Activated T-cell treated with anti-CD3 and anti-CD28 coated beads, Interleukin-2, amount 50 U/mL, for 4 hours (primary cell): ENCODE results near the gene RELL1. TPM values are rescaled to one million over a fixed set of nuclear protein-coding genes. Genes with fewer than 3 reads are reported as not detected.

Experiments
- ATAC-seq, 2 donors: fragments of 200-7000 bp; cut with Tn5 transposase; one replicate each; pipeline ENCODE4 v1.10.0; 2021
- DNase-seq: peaks from one replicate; pipeline ENCODE4 v3.0.0-alpha.2; 2020
- H3K27me3 Mint-ChIP-seq: one replicate; pipeline ENCODE4 v1.8.0; 2021; ENCODE audit warnings: low read depth, mixed read lengths
- H3K36me3 Mint-ChIP-seq: one replicate; pipeline ENCODE4 v1.8.0; 2022; ENCODE audit warnings: mixed read lengths; ENCODE audit not compliant: insufficient read depth
- H3K4me1 Mint-ChIP-seq: one replicate; pipeline ENCODE4 v1.8.0; 2021; ENCODE audit warnings: low read depth, mixed read lengths
- H3K4me3 Mint-ChIP-seq: one replicate; pipeline ENCODE4 v1.8.0; 2021; ENCODE audit warnings: mild to moderate bottlenecking, moderate library complexity, mixed read lengths
- H3K9me3 Mint-ChIP-seq: one replicate; pipeline ENCODE4 v1.8.0; 2021; ENCODE audit warnings: mixed read lengths
- total RNA-seq, 3 donors: library from RNA; stranded (reverse); gene quantifications; one replicate each; pipeline ENCODE4 v1.2.1, GENCODE V29; 2021

The RELL1 gene
- total RNA-seq, 3 donors from 2014 or later = 7.7 to 9.0 (median 8.2) TPM

GRCh38 chr4:37599092-37599790, 86.9 kb downstream of the RELL1 start:
- H3K27me3 Mint-ChIP-seq = no peaks in the 10 kb centered on the region
- no peak overlapping the region for H3K4me3 Mint-ChIP-seq
- ATAC-seq = no peak
- no peak for DNase-seq
- H3K36me3 Mint-ChIP-seq = no peaks in the 10 kb centered on the region
- peaks cover 4% of the 10 kb centered on the region for H3K4me1 Mint-ChIP-seq
- no peaks in the 10 kb centered on the region for H3K9me3 Mint-ChIP-seq

DNA sequence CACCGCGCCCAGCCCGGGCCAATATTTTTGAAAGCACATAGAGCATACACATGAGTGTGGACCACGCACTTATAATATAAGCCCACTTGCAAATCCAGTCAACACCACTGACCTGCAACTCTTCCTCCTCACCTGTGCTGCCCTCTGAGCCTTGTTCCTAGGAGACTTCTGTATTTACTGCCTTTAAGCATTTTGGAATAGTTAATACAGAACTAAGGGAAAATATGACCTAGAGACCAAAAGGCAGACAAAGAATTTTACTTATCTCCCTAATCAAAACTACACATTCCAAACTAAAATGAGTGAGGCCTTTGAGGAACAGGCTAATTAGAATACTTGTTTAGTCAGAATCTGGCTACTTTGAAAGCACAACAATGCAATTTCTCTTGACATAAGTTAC, 89.1 kb downstream of the RELL1 start:
- Mint-ChIP-seq H3K4me3 (no peak overlapping the region), H3K36me3 (no peaks in the 10 kb centered on the region), H3K27me3 (no peaks in the 10 kb centered on the region), H3K9me3 (no peaks in the 10 kb centered on the region), H3K4me1 (no peaks in the 10 kb centered on the region)
- ATAC-seq (no peak), DNase-seq (no peak)

DNA sequence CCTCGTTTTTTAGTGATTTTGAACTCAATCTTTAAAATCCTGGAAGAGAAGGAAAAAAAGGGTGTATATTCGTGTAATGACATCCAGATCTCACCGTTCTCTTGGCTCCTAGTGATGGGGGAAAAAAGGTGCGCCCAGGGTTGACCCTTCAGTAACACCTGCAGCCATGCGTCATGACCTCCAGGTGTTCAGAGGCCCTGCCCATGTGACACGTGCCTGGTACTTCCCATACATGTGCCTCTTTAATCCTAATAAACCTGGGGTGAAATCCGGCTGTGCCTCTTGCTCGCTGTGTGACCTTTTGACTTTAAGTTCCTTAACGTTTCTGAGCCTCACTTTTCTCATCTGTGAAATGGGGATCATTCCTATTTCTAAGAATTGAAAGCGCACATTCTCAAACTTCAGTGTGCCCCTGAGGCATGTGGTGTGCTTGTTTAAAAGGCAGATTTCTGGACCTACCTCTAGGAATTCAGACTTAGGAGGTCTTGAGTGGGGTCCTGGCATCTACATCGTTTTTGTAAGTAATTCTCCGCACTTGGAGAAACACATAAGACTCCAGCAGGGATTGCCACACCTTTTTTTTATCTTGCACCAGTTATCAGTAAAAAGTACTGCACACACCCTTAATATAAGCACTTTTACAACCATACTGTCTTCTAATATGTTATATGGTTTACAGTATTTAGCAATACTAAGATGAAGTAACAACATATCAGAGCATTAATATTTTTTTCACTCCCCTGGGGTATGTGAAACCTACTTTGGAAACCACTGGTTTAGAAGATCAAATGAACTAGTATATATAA, 90.1 kb downstream of the RELL1 start:
- H3K27me3 Mint-ChIP-seq = no peaks in the 10 kb centered on the region
- H3K4me1 Mint-ChIP-seq = no peaks in the 10 kb centered on the region
- H3K9me3 Mint-ChIP-seq = no peaks in the 10 kb centered on the region
- no peaks in the 10 kb centered on the region for H3K36me3 Mint-ChIP-seq
- ATAC-seq (no peak), DNase-seq (no peak)
- H3K4me3 Mint-ChIP-seq = no peak overlapping the region

DNA sequence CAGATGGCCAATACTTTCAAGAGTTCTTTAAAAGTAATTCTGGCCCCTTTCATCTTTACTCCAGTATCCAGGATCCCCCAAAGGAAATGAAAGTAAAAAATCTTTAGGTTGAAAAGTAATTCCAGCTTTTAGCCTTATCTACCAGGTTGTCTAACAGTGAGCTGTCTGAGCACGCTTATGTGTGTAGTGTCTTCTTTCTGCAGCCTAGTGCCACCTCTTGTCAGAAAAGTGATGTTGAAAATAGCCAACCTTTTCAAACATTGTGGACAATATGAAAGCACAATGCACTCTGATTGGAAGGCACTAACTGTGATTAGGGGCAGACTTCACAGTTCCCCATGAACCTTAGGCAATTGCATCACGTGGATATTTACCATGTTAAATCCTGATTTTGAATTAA, 92.1 kb downstream of the RELL1 start:
- ATAC-seq (no peak), DNase-seq (no peak)
- Mint-ChIP-seq H3K27me3 (no peaks in the 10 kb centered on the region), H3K9me3 (no peaks in the 10 kb centered on the region), H3K36me3 (peaks cover 3% of the 10 kb centered on the region), H3K4me1 (no peaks in the 10 kb centered on the region), H3K4me3 (no peak overlapping the region)

DNA sequence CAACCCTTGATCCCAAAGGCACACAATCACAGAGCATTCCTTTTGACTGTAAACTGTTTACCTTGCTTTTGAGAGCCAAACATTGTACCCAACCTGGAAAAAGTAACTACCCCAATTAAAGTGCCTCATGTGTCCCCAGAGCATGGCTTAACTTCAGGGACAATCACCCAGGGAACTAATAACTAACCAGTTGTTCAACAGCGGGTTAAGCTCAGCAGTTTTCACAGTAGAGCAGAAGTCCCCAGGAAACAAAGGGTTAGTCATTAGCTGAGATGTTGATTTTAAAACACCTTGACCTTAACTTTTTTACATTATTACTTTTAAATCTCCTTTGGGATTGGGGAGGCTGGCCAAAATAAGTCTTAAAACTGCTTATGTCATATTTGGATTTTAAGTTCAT, 94.8 kb downstream of the RELL1 start:
- H3K4me3 Mint-ChIP-seq = no peak overlapping the region
- H3K36me3 Mint-ChIP-seq = peaks cover 8% of the 10 kb centered on the region
- no peaks in the 10 kb centered on the region for H3K27me3 Mint-ChIP-seq
- no peaks in the 10 kb centered on the region for H3K4me1 Mint-ChIP-seq
- DNase-seq (no peak), ATAC-seq (no peak)
- no peaks in the 10 kb centered on the region for H3K9me3 Mint-ChIP-seq

- H3K36me3 Mint-ChIP-seq = peaks cover 9% of the 10 kb centered on the region
- peaks cover 2% of the 10 kb centered on the region for H3K27me3 Mint-ChIP-seq
- no peaks in the 10 kb centered on the region for H3K4me1 Mint-ChIP-seq
- no peaks in the 10 kb centered on the region for H3K9me3 Mint-ChIP-seq
- no peak overlapping the region for H3K4me3 Mint-ChIP-seq
- DNase-seq (no peak), ATAC-seq (no peak)
These were observed 96.2 kb downstream of the RELL1 start for GRCh38 chr4:37590016-37590415.

GRCh38 chr4:37588150-37588549, 98.0 kb downstream of the RELL1 start:
- peaks cover 4% of the 10 kb centered on the region for H3K4me1 Mint-ChIP-seq
- no peak for ATAC-seq
- no peak for DNase-seq
- H3K36me3 Mint-ChIP-seq = peaks cover 9% of the 10 kb centered on the region
- H3K4me3 Mint-ChIP-seq = no peak overlapping the region
- peaks cover 15% of the 10 kb centered on the region for H3K27me3 Mint-ChIP-seq
- no peaks in the 10 kb centered on the region for H3K9me3 Mint-ChIP-seq

GRCh38 chr4:37586194-37586593, 100.0 kb downstream of the RELL1 start:
- Mint-ChIP-seq H3K27me3 (peaks cover 15% of the 10 kb centered on the region), H3K4me1 (peaks cover 4% of the 10 kb centered on the region), H3K9me3 (no peaks in the 10 kb centered on the region), H3K4me3 (no peak overlapping the region), H3K36me3 (peaks cover 12% of the 10 kb centered on the region)
- no peak for ATAC-seq
- no peak for DNase-seq

GRCh38 chr4:37584493-37585060, 101.6 kb downstream of the RELL1 start:
- no peak for DNase-seq
- H3K4me1 Mint-ChIP-seq = peaks cover 4% of the 10 kb centered on the region

DNA sequence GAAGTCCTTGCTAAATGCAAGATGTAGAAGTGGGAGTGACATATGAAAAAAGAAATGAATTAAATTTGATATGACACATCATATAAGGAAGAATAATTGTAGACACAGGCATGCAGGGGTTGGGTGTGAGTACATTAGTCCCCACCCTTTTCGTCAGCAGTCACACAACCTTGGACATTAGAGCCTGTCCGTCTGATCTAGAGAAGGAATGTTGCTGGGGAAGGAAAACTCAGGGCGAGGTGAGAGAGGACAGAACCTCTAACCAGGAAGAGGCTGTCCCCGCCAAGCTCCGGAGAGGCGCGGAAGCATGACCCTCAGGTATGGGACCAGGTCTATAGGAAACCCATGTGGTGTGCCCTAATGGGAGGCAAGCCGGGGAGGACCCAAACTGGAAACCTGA, 102.1 kb downstream of the RELL1 start:
- Mint-ChIP-seq H3K36me3 (peaks cover 9% of the 10 kb centered on the region), H3K4me3 (no peak overlapping the region), H3K27me3 (peaks cover 15% of the 10 kb centered on the region), H3K4me1 (peaks cover 4% of the 10 kb centered on the region), H3K9me3 (peaks cover 13% of the 10 kb centered on the region)
- no peak for DNase-seq
- no peak for ATAC-seq

More at GRCh38 chr4:37584493-37585060, 101.6 kb downstream of the RELL1 start:
- Mint-ChIP-seq H3K27me3 (peaks cover 15% of the 10 kb centered on the region), H3K36me3 (peaks cover 9% of the 10 kb centered on the region), H3K4me3 (no peak overlapping the region), H3K9me3 (peaks cover 8% of the 10 kb centered on the region)
- no peak for ATAC-seq

DNA sequence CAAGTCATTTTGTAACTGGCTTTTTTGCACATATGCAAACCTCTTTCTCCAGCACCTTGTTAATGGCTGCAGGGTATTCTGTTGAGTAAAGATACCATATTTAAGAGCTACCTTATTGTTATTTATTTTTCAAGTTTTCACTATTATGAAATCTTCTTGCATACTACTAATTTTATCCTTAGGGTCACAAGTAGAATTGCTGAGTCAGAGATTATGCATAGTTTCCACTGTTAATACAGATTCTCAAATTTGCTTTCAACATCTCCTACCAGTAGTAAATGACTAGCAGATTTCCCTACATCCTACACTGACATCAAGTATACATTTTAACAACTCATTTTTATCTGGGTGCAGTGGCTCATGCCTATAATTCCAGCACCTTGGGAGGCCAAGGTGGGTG, 112.6 kb downstream of the RELL1 start:
- peaks cover 35% of the 10 kb centered on the region for H3K9me3 Mint-ChIP-seq
- no peaks in the 10 kb centered on the region for H3K4me1 Mint-ChIP-seq
- ATAC-seq = no peak
- H3K27me3 Mint-ChIP-seq = peaks cover 3% of the 10 kb centered on the region
- no peak for DNase-seq
- no peak overlapping the region for H3K4me3 Mint-ChIP-seq
- no peaks in the 10 kb centered on the region for H3K36me3 Mint-ChIP-seq

DNA sequence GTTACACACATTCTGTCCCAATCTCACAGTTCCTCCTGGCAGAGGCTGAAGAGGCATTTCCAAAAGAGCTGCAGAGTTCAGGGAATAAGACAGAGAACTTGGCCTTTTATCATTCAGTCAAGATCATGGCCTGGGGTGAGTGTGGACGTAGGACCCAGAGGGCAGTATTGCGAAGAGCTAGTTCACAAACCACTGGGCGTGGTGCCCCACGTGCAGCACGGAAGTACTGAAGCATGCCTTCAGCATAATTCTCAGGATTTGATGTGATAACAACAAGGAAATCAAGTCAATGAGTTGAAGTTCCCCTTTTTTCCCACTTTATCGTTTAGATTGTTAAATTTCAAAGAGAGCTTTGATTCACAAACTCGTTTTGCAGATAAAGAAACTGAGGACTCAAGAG, 117.7 kb downstream of the RELL1 start:
- DNase-seq (no peak), ATAC-seq (no peak)
- no peak overlapping the region for H3K4me3 Mint-ChIP-seq
- no peaks in the 10 kb centered on the region for H3K4me1 Mint-ChIP-seq
- no peaks in the 10 kb centered on the region for H3K9me3 Mint-ChIP-seq
- H3K36me3 Mint-ChIP-seq = no peaks in the 10 kb centered on the region
- no peaks in the 10 kb centered on the region for H3K27me3 Mint-ChIP-seq

- DNase-seq = no peak
- no peaks in the 10 kb centered on the region for H3K27me3 Mint-ChIP-seq
- H3K4me3 Mint-ChIP-seq = no peak overlapping the region
- no peaks in the 10 kb centered on the region for H3K36me3 Mint-ChIP-seq
- no peaks in the 10 kb centered on the region for H3K4me1 Mint-ChIP-seq
- no peaks in the 10 kb centered on the region for H3K9me3 Mint-ChIP-seq
- no peak for ATAC-seq
These were observed 118.3 kb downstream of the RELL1 start for GRCh38 chr4:37567836-37568235.

DNA sequence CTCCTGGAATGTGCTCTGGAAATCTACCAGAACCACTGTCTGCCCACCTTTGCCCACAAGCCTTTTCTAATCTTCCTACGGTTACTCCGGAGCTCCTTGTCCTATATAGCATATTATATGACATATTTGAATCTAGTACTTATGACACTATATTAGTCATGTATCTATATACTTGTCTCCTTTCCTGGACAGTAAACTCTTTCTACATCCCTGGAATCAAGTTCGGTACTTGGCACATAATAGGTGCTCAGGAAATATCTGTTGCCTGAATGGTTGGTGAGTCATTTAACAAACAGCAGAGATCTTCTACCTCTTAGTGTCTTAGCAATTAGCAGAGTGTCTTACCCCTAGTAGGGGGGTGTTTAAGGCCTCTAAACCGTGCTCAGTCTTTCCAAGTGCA, 123.6 kb downstream of the RELL1 start:
- no peak for DNase-seq
- peaks cover 3% of the 10 kb centered on the region for H3K27me3 Mint-ChIP-seq
- H3K4me1 Mint-ChIP-seq = no peaks in the 10 kb centered on the region
- no peak overlapping the region for H3K4me3 Mint-ChIP-seq
- ATAC-seq = no peak
- no peaks in the 10 kb centered on the region for H3K9me3 Mint-ChIP-seq
- no peaks in the 10 kb centered on the region for H3K36me3 Mint-ChIP-seq

DNA sequence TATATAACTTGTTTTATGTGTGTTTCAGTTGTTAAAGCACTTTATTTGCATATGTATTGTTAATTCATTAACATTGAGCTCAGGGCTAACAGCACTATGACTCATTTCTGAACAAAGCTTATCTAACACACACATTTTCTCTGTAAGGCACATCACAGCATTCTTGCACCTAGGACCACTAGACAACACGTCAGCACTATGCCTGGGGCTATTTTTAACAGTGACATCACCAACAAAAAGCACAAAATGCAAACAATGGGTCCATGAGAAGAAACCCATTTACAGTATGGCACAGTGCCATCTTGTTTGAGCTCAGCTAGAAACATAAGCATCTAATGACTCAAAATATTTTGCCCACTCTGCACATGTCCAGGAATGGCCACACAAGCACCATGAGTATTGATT, 124.4 kb downstream of the RELL1 start:
- Mint-ChIP-seq H3K4me1 (no peaks in the 10 kb centered on the region), H3K27me3 (peaks cover 3% of the 10 kb centered on the region), H3K36me3 (no peaks in the 10 kb centered on the region), H3K4me3 (no peak overlapping the region), H3K9me3 (no peaks in the 10 kb centered on the region)
- DNase-seq (no peak), ATAC-seq (no peak)
